Stomach (tissue), 4 donors: ENCODE measurements around the gene EDIL3.

ENCODE experiments used
- CTCF ChIP-seq, 7 experiments: fragments of 450-650 bp in 4 of 7; fragments of 200-600 bp in 3 of 7; sonication (generic) in 3 of 7; IDR thresholded peaks; one replicate each; pipeline ENCODE4 v1.5.1; 2016 to 2019; ENCODE audit warnings: antibody characterized with exemption in 7 of 7, control low read depth in 2 of 7, mild to moderate bottlenecking in 1 of 7
- EP300 ChIP-seq: sonication (generic); formaldehyde crosslinking; IDR thresholded peaks from one replicate; pipeline ENCODE4 v1.6.1; 2017; ENCODE audit warnings: antibody characterized with exemption
- POLR2A ChIP-seq, 4 donors: fragments of 450-650 bp; IDR thresholded peaks; one replicate each; pipeline ENCODE4 v1.6.1; 2016; ENCODE audit warnings: antibody characterized with exemption in 4 of 4, control low read depth in 2 of 4, mild to moderate bottlenecking in 1 of 4, moderate library complexity in 1 of 4
- POLR2AphosphoS5 ChIP-seq, 3 donors: sonication (generic); formaldehyde crosslinking; IDR thresholded peaks; one replicate each; pipeline ENCODE4 v1.6.1; 2016; ENCODE audit warnings: antibody characterized with exemption in 3 of 3

GRCh38 chr5:84385705-84386104 lies 1.0 kb upstream of the EDIL3 start:
- no peak for TF ChIP-seq CTCF (IDR thresholded peaks at IDR 0.05)
- no peak for TF ChIP-seq POLR2AphosphoS5 (IDR thresholded peaks at IDR 0.05)
- no peak for TF ChIP-seq POLR2A (IDR thresholded peaks at IDR 0.05)
- no peak for TF ChIP-seq EP300
